Measurements from ENCODE around the gene POU5F1.
"Not testable (repeated sequence)": the region's sequence is repeated elsewhere in the genome, so short reads cannot be mapped to it uniquely, and the experiment has no call there.

Gene POU5F1

DNA sequence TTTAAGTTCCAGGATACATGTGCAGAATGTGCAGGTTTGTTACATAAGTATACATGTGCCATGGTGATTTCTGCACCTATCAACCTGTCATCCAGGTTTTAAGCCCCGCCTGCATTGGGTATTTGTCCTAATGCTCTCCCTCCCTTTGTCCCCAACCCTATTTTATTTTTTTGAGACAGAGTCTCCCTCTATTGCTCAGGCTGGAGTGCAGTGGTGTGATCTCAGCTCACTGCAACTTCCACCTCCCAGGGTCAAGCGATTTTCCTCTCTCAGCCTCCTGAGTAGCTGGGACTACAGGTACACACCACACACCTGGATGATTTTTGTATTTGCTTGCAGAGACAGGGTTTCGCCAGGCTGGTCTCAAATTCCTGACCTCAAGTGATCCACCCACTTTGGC, 18.7 kb upstream of the POU5F1 start:
- not testable (repeated sequence) for DNase-seq

DNA sequence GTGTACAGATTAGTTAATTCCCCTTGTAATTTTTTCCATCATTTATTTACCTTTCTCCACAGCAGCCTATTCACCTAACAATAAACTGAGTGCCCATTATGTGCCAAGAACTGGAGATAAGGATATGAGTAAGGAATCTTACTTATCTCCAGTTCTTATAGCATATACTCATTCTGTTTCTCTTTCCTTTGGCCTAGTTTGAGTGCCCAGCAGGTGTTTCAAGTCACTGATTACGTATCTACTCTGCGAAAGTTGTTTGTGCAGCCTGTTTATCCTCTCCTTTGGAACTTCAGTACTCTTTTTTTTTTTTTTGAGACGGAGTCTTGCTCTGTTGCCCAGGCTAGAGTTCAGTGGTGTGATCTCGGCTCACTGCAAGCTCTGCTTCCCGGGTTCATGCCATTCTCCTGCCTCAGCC, 17.3 kb upstream of the POU5F1 start:
- DNase-seq = no peak

DNA sequence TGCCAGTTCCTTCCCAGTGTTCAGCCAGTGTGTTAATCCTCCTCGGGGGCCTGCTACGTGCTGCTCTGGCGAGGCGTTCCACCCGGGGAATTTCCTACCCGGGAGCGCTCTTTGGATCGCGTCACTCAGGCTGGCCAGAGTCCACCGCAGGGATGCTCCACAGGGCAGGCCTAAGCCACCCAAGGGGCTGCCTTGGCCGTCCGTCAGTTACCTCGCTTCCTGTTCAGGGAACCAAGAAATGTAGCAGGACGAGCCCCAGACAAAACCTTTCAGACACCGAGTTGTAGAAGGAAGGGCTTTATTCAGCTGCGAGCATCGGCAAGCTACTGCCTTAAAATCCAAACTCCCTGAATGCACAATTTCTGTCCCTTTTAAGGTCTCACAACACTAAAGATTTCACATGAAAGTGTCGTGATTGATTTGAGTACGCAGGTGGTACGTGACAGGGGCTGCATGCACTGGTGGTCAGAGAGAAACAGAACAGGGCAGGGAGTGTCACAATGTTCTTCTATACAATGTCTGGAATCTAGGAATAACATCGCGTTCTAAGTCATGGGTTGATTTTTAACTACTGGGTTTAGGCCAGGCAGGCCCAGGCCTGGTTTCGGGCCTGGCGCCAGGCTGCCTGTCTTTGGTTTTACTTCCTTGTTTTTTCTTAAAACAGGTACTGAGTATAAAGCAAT, 15.7 kb upstream of the POU5F1 start:
- no peak for DNase-seq

DNA sequence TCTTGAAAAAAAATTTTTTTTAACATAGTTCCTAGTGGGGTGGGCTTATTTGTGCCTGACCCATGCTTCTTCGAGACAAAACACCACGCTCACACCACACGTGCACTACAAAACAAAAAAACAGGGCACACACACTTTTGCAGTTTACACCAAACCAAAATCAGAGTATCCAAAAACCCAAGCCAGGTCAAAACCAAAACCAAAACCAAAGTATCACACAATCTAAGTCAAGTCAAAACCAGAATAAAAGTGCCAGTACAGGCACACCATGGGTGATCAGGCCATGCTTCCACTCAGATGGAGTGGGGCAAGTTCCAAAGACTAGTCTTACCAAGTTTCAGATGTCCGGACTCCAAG, 15.2 kb upstream of the POU5F1 start:
- DNase-seq = not testable (repeated sequence)

DNA sequence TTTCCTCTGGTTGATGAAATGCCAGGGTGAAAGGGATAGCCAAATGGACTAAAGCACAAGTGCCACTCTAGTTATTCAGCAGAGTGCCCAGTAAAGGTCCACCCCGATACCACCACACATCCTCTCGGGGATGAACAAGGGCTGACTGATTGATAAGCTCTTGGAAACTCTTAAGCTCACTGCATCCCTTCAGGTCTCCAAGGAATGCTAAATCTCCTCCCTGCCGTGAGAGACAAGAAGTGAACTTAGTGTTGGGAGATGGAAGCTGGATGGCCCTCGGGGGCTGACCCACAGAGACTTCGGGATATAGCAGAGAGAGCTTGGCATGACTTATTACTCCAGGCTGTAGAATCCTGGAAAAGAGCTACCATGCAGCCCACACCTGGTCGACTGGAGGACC, 13.4 kb upstream of the POU5F1 start:
- DNase-seq = not testable (repeated sequence)

DNA sequence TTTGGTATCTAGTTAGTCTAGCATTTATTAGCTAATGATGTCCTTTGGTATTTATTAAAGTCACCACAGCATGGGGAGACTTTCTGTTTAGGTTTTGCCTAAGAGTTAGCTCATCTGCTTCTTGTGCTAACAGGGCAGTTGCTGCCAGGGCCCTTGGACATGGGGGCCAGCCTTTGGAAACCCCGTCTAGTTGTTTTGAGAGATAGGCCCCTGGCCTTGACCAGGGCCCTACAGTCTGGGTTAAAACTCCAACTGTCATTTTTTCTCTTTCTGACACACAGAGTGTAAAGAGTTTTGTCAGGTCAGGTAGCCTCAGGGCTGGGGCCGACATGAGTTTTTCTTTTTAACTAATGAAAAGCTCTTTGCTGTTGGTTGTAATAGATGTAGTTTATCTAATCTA, 12.8 kb upstream of the POU5F1 start:
- not testable (repeated sequence) for DNase-seq

DNA sequence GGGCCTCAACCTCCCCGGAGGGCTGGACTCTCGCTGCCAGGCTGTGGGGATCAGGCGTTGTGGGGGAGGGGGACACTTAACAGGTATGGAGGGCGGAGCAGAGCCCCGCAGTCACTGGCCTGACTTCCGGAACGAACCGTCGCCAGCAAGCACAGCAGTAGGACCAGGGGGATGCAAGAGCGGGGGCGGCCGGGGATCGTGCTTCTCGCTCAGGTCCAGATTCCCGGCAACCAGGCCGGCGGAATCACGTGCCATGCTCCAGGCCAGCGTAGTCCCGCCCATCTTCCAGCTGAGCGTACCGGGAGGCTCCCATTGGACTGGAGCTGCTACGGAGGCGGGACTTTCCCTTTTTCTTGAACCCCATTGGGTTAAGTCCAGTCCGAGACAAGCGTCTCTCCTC, 10.0 kb upstream of the POU5F1 start:
- DNase-seq = peak; percentile 65 to 83

DNA sequence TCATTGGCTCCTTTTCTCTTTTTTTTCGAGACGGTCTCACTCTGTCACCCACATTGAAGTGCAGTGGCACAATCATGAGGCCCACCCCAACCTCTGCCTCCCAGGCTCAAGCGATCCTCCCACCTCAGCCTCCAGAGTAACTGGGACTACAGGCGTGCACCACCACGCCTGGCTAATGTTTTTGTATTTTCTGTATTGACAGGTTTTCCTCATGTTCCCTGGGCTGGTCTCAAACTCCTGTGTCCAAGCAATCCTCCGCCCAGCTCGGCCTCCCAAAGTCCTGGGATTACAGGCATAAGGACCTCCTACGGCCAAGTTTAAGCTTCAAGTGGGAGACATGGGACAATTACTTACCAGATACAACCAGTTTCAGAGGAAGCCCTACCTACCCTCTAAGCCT, 9.4 kb upstream of the POU5F1 start:
- no peak for DNase-seq

DNA sequence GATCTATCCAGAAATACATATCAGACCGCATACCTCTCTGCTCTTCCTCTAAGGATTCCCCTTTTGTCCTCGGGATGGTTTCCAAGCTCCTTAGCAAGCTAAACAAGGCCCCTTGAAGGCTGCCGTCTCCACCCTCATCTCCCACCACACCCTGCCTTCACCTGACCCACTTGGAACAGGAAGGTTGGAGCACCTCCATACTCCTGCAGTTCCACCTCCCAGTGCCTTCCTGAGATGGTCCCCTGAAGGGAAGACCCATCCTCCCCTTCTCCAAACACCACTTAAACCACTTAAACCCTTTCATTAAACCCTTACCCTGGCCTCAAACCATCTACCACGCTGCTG, 8.5 kb upstream of the POU5F1 start:
- DNase-seq = no peak

DNA sequence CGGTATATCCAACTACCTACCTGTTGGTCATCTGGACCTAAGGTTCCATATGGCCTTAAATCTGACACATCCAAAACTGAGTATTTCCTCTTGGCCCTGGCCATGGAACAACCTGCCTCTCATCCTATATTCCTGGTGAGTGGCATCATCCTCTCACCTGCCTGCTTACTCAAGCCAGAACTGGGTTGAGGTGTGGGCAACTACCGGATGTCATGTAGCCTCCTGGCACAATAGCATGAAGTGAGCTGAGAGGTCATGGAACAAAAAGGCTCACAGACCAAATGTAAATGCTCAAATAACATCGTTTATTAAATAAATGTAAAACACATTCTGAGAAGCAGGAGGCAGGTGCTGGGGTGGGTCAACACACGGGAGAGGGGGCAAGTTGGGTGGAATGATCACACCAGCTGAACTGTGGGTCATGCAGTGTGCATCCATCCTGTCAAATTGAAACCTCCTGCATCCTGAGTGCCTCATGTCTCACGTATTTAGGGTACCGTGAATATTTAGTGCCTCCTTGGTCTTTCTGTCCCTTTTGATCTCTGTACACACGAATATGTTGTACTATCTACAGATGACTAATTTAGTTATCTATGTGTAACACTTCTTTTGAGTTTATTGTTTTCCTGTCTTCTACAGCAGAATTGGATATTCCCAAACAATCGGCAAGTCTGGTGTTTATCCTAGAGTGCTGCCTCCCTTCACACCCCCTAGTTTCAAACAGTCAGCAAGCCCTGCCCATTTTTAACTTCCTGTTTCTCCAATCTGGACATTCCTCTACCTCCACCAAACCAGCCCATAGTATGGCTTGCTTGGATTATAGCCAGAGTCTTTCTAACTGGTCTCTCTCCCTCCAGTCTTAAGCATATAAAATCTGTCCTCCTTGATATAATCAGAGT, 7.9 kb upstream of the POU5F1 start:
- no peak for DNase-seq

DNA sequence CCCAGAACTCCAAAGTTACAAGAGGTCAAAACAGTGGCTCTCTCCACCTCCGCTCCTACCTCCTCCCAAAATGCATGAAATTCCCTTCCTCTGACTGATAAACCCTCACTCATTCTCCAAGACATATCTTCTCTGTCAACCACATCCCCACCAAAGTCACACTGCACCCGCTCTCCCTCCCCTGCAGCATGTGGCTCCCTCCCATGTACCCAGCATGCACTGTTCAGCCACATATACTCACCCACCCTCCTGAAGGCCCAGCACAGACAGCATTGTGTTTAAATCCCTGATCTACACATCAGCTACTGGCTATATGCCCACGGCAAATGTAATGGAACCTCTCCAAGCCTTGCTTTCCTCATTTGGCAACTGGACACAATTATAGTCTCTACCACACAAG, 5.5 kb upstream of the POU5F1 start:
- DNase-seq = no peak

DNA sequence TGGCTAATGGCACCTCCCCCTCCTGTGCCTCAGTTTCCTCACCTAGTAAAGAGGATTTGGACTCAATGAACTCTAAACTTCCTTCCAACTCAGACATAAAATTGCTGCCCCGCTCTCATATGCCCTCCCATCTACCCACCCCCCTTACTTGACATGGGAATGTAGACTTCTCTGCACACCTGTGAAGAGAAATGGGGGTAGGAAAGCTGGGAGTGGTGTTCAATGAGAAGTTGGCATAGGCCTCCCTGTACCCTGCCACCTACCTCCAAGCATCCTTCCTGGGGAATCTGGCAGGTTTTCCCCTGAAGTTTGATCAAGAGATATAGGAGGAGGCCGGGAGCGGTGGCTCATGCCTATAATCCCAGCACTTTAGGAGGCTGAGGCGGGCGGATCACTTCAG, 3.9 kb upstream of the POU5F1 start:
- no peak for DNase-seq

DNA sequence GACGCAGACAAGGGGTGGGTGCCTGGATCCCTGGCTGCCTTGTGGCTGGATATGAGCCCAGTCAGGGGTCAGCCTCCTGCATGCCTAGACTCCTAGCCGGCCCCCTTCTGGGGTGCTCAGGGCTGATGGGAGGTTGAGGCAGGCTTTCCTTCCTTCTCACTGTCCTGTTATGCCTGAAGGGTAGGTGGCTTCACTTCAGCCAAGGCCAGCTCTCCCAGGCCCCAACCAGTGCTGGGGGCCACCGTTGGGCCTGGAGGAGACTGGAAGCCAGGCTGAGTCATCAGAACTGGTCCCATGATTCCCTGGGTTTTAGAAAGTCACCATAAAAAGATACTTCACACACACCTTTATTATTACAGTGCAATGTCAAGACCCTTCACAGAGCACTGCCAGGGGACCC, 2.9 kb upstream of the POU5F1 start:
- DNase-seq = no peak

DNA sequence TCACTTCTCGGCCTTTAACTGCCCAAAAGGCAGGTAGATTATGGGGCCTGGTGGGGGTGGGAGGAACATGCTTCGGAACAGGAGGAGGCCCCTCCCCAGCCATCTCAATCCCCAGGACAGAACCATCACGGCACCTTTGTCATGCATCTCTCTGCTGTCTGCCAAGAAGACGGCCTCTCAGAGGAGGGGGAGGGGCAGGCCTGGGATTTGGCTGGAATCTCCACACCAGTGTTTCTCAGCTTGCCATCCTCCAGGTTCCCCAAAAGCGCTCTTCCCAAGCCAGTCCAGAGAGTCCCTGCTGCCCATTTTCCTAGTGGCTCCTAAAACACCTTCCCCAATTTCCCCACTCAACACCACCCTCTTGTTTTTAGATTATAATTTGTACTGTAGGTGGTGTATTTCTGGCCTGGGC, 2.5 kb upstream of the POU5F1 start:
- no peak for DNase-seq

DNA sequence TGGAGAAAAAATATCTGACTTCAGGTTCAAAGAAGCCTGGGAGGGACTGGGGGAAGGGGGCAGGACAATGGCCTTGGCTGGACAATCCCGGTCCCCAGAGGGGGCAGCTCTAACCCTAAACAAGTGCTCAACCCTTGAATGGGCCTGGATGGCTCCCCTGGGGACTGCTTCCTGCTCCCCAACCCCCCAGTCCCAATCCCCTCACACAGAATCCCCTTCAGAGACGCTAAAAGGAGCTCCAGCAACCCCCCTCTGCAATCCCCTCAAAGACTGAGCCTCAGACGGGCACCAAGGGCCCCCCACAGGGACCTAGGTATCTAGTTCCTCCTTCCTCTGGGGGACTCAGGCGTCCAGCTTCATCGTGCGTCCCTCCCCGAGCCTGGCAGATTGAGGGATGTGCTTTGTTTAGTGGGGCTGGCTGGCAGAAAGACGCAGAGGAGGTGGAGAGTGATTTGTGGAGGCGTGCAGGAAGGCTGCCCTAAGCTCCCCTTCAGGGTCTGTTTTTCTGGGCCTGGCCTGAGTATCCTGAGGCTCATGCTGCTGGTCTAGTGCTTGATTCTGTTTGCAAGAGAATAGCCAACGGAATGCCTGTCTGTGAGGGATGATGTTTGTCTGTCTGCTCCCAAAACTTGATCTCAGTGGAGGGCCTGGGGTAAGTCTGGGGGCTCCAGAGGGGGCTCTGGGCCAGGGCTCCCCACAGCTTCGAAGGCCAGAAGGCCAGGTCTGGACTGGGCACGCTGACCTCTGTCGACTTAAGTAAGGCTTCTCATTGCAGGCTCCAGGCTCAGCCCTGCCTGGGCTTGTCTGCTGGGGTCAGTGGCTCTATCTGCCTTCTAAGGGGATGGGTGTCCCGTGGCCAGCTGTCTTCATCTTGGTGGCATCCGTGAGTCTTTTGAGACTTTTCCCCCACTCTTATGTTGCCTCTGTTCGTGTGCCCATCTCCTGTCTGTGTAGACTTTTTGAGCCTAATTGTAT, 1.7 kb upstream of the POU5F1 start:
- DNase-seq = no peak

DNA sequence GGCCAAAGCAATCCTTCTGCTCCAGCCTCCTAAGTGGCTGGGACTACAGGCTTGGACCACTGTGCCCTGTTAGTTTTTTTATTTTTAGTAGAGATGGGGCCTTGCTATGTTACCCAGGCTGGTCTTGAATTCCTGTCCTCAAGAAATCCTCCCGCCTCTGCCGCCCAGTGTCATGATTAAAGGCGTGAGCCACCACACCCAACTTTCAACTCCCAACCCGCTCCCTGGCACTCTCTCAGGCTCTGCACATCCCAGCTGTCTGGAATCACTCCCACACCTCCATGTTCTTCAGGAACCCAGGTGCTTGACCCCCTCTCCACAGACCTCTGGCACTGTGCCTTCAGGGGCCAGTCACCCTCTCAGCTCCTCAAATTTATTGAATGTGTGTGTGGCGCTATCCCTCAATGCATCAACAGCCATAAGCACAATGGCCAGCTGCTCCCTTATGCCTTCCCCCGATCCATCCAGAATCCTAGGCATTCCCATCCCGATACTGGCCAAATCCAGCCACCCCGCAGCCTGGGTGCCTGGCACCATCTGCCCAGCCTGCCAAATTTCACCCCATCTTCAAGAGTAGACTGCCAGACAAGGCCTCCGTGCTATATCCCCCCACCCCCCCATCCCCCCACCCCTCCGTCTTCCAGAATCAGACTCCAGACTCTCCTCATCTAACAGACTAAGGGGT, 647 bp upstream of the POU5F1 start:
- no peak for DNase-seq

DNA sequence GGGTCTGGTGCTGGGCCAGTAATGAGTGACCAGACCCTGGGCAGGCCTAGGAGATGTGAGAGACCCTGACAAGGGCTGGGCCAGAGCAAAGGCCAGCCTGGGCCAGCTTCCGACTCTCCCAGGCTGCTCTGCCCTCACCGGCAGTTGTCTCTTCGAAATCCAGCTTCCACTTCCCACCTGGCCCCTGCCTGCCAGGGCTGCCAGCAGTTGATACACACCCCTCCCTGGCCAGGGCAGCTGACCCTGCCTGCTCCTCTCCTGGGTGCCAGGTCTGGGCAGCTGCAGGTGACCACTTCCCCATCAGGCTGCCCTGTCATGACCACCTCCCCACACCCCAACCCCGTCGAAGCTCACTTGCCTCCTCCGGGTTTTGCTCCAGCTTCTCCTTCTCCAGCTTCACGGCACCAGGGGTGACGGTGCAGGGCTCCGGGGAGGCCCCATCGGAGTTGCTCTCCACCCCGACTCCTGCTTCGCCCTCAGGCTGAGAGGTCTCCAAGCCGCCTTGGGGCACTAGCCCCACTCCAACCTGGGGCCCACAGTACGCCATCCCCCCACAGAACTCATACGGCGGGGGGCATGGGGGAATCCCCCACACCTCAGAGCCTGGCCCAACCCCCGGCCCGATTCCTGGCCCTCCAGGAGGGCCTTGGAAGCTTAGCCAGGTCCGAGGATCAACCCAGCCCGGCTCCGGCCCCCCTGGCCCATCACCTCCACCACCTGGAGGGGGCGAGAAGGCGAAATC, 453 bp downstream of the POU5F1 start:
- DNase-seq = not testable (repeated sequence)

DNA sequence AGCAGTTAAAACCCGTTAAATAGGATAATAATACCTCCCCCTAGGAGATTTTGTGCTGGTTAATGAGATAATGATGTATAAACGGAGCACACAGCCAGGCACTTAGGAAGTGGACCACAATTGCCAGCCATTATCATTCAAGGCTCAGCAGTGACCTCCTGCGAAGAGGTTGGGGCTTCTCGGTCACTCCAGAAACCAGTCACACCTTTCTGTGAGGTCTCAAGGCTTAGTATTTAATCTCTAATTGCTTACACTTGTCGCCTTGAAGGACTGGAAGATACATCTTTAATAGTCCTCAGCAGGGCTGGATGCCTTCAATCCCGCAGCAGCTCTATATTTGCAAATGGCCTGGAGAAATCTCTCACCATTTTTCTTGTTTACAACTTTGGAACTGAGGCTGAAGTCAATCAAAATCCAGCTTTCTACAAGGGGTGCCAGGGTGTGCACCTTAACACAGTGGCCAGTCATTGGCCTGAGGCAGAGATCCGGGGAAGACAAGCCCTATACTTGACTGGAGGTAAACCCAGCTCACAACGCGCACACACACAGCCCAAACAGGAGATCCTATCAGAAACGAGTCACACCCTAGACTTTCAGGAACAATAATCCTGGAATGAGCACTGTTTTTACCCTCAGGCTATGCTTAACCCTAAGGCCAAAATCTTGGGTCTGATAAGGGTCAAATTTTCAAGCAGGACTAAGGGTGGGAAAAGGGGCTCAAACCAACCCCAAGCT, 1.2 kb downstream of the POU5F1 start:
- no peak for DNase-seq

DNA sequence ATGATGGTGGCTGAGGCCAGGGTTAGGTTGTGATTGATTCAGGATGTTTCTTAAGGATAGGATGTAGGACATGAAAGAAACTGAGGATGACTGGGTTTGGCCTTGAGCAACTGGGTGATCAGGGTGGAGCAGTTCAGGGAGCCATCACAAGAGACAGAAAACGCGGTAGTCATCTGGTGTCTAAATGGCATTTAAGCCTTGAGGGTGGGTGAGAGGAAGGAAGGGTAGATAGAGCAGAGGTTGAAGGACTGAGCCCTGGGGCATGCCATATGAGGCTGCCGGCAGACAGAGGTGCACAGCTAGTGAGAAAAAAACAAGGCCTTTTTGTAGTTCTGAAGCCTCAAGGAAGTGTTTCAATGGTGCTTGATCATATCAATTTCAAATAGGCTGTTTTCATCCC, 1.9 kb downstream of the POU5F1 start:
- no peak for DNase-seq

DNA sequence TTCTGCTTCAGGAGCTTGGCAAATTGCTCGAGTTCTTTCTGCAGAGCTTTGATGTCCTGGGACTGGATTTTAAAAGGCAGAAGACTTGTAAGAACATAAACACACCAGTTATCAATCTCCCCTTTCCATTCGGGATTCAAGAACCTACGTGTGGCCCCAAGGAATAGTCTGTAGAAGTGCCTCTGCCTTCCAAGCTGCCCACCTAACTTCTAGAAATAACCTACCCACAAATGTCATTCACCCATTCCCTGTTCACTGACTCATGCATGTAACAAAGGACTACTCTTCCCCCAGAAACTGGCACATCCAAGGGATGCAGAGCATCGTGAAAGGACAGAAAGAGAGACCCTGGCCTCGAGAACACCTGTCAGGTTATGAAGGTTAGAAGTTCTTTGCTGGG, 4.5 kb downstream of the POU5F1 start:
- DNase-seq = no peak
